ENCODE results near the gene DMXL2.

DNA sequence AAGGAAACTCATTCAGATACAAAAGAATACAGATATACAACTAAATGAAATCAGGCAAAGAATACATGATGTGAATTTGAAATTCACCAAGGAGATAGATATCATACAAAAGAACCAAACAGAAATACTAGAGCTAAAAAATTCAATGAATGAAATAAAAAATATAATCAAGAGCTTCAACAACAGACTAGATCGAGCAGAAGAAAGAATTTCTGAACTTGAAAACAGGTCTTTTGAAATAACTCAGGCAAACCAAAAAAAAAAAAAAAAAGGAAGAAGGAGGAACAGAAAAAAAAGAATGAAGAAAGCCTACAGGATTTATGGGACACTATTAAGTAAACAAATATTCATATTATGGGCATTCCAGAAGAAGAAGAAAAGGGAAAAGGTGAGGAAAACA lies 137.8 kb downstream of the DMXL2 start:
- TF ChIP-seq POLR2AphosphoS5 (IDR thresholded peaks at IDR 0.05; ENCODE audit: insufficient read depth in 1 of 2, low read depth in 1 of 2): no peak
- no peak for TF ChIP-seq CTCF (IDR thresholded peaks at IDR 0.05)
- no peak for TF ChIP-seq POLR2A (IDR thresholded peaks at IDR 0.05)
